Measurements from ENCODE around the gene CAMTA1. TPM values are rescaled to one million over a fixed set of nuclear protein-coding genes. Genes with fewer than 3 reads are reported as not detected.

CAMTA1 gene
- polyA plus RNA-seq, 1 donor (not counting 4 experiments of a cell fraction or from before 2014, with no cell fraction given) = 51.4 TPM

GRCh38 chr1:7442918-7443317 lies 657.7 kb downstream of the CAMTA1 start:
- no peaks in the 10 kb centered on the region for H3K79me2 ChIP-seq (ENCODE audit: control insufficient read depth, insufficient read depth, low read length)
- H3K9ac ChIP-seq (ENCODE audit: control insufficient read depth, extremely low read depth, insufficient read depth, low read length) = no peak overlapping the region
- no peak overlapping the region for H2AFZ ChIP-seq (ENCODE audit: control insufficient read depth, low read length)
- H3K4me2 ChIP-seq (ENCODE audit: control insufficient read depth, extremely low read depth, insufficient read depth, low read depth, low read length) = no peak overlapping the region
- H3K9me1 ChIP-seq (ENCODE audit: control insufficient read depth, extremely low read depth, insufficient read depth, low read length) = no peaks in the 10 kb centered on the region
- DNase-seq (ENCODE audit: low read depth, low spot score) (no peak), FAIRE-seq (no peak)
- H3K27me3 ChIP-seq (ENCODE audit: control insufficient read depth, extremely low read depth, insufficient read depth, low read length) = no peaks in the 10 kb centered on the region
- H3K4me1 ChIP-seq (ENCODE audit: control insufficient read depth, extremely low read depth, insufficient read depth, low read length) = no peaks in the 10 kb centered on the region
- H3K4me3 ChIP-seq (ENCODE audit: control insufficient read depth in 2 of 3, extremely low read depth in 1 of 3, insufficient read depth in 2 of 3, low read depth in 1 of 3, low read length in 3 of 3) = no peak overlapping the region
- no peaks in the 10 kb centered on the region for H3K9me3 ChIP-seq (ENCODE audit: control insufficient read depth, low read depth, low read length)
- no peaks in the 10 kb centered on the region for H4K20me1 ChIP-seq (ENCODE audit: control insufficient read depth, extremely low read depth, insufficient read depth, low read length)
- TF ChIP-seq CTCF (optimal IDR thresholded peaks at IDR 0.05 in 1 of 3, IDR thresholded peaks at IDR 0.05 in 1 of 3, conservative IDR thresholded peaks at IDR 0.05 in 1 of 3; ENCODE audit: extremely low read depth in 1 of 3, insufficient read depth in 2 of 3, low read length in 3 of 3) (no peak), EZH2 (IDR thresholded peaks at IDR 0.05; ENCODE audit: low read length) (no peak)
- no peak overlapping the region for H3K27ac ChIP-seq (ENCODE audit: control insufficient read depth, insufficient read depth, low read length)
- dilution Hi-C loops (cut with MboI; ENCODE audit: extremely low pct_ligation_motif_present, low sequenced_read_pairs) = no loop called here
- H3K36me3 ChIP-seq (ENCODE audit: control insufficient read depth in 2 of 2, extremely low read depth in 1 of 2, insufficient read depth in 2 of 2, low read length in 2 of 2) = no peaks in the 10 kb centered on the region

- dilution Hi-C loops (cut with MboI; ENCODE audit: extremely low pct_ligation_motif_present, low sequenced_read_pairs) = no loop called here
- Histone ChIP-seq H3K9me1 (ENCODE audit: control insufficient read depth, extremely low read depth, insufficient read depth, low read length) (no peaks in the 10 kb centered on the region), H3K79me2 (ENCODE audit: control insufficient read depth, insufficient read depth, low read length) (no peaks in the 10 kb centered on the region), H4K20me1 (ENCODE audit: control insufficient read depth, extremely low read depth, insufficient read depth, low read length) (no peaks in the 10 kb centered on the region), H3K27ac (ENCODE audit: control insufficient read depth, insufficient read depth, low read length) (no peak overlapping the region), H3K9ac (ENCODE audit: control insufficient read depth, extremely low read depth, insufficient read depth, low read length) (no peak overlapping the region), H3K36me3 (ENCODE audit: control insufficient read depth in 2 of 2, extremely low read depth in 1 of 2, insufficient read depth in 2 of 2, low read length in 2 of 2) (no peaks in the 10 kb centered on the region), H2AFZ (ENCODE audit: control insufficient read depth, low read length) (no peak overlapping the region), H3K4me3 (ENCODE audit: control insufficient read depth in 2 of 3, extremely low read depth in 1 of 3, insufficient read depth in 2 of 3, low read depth in 1 of 3, low read length in 3 of 3) (no peak overlapping the region), H3K27me3 (ENCODE audit: control insufficient read depth, extremely low read depth, insufficient read depth, low read length) (no peaks in the 10 kb centered on the region), H3K4me1 (ENCODE audit: control insufficient read depth, extremely low read depth, insufficient read depth, low read length) (no peaks in the 10 kb centered on the region), H3K4me2 (ENCODE audit: control insufficient read depth, extremely low read depth, insufficient read depth, low read depth, low read length) (no peak overlapping the region), H3K9me3 (ENCODE audit: control insufficient read depth, low read depth, low read length) (no peaks in the 10 kb centered on the region)
- DNase-seq (ENCODE audit: low read depth, low spot score) = no peak
- TF ChIP-seq CTCF (optimal IDR thresholded peaks at IDR 0.05 in 1 of 3, IDR thresholded peaks at IDR 0.05 in 1 of 3, conservative IDR thresholded peaks at IDR 0.05 in 1 of 3; ENCODE audit: extremely low read depth in 1 of 3, insufficient read depth in 2 of 3, low read length in 3 of 3) (no peak), EZH2 (IDR thresholded peaks at IDR 0.05; ENCODE audit: low read length) (no peak)
- no peak for FAIRE-seq
These were observed 659.1 kb downstream of the CAMTA1 start for GRCh38 chr1:7444363-7444762.

Data from keratinocyte (primary cell).